SJSA1 (cell line): Measurements from ENCODE around the gene TBC1D16. TPM values are rescaled to one million over a fixed set of nuclear protein-coding genes. Genes with fewer than 3 reads are reported as not detected.
A peak's percentile ranks its signal among the peaks of the same experiment; 100 is the strongest.

Experiments used
- DNase-seq, 2 experiments: peaks; one replicate each; pipeline ENCODE4 v3.0.0-alpha.2; 2015 to 2020; ENCODE audit warnings: low spot score in 2 of 2, low read depth in 1 of 2
- H3K27ac ChIP-seq: fragments of 250-450 bp; sonication (Bioruptor Pico); 2 replicates; pipeline ENCODE4 v1.5.1; 2020; ENCODE audit warnings: mild to moderate bottlenecking, moderate library complexity
- H3K27me3 ChIP-seq: fragments of 250-450 bp; sonication (Bioruptor Pico); replicated peaks from 2 replicates; pipeline ENCODE4 v1.5.1; 2020; ENCODE audit warnings: mild to moderate bottlenecking, moderate library complexity
- H3K36me3 ChIP-seq: fragments of 250-450 bp; sonication (Bioruptor Pico); 2 replicates; pipeline ENCODE4 v1.5.1; 2020; ENCODE audit warnings: mild to moderate bottlenecking
- H3K4me1 ChIP-seq: fragments of 250-450 bp; sonication (Bioruptor Pico); replicated peaks from 2 replicates; pipeline ENCODE4 v1.6.1; 2021; ENCODE audit warnings: mild to moderate bottlenecking
- H3K4me3 ChIP-seq: fragments of 250-450 bp; sonication (Bioruptor Pico); 2 replicates; pipeline ENCODE4 v1.5.1; 2020; ENCODE audit warnings: mild to moderate bottlenecking
- H3K9me3 ChIP-seq: fragments of 250-450 bp; sonication (Bioruptor Pico); replicated peaks from 2 replicates; pipeline ENCODE4 v1.5.1; 2020; ENCODE audit warnings: mild to moderate bottlenecking
- total RNA-seq: library from RNA; depleted of rRNA; stranded (reverse); fragments of >200 nt; shearing (Covaris generic); gene quantifications from 2 replicates; pipeline ENCODE4 v1.2.3, GENCODE V29; 2014

The TBC1D16 gene
- total RNA-seq, 1 experiment from 2014 or later: 42.0 TPM

DNA sequence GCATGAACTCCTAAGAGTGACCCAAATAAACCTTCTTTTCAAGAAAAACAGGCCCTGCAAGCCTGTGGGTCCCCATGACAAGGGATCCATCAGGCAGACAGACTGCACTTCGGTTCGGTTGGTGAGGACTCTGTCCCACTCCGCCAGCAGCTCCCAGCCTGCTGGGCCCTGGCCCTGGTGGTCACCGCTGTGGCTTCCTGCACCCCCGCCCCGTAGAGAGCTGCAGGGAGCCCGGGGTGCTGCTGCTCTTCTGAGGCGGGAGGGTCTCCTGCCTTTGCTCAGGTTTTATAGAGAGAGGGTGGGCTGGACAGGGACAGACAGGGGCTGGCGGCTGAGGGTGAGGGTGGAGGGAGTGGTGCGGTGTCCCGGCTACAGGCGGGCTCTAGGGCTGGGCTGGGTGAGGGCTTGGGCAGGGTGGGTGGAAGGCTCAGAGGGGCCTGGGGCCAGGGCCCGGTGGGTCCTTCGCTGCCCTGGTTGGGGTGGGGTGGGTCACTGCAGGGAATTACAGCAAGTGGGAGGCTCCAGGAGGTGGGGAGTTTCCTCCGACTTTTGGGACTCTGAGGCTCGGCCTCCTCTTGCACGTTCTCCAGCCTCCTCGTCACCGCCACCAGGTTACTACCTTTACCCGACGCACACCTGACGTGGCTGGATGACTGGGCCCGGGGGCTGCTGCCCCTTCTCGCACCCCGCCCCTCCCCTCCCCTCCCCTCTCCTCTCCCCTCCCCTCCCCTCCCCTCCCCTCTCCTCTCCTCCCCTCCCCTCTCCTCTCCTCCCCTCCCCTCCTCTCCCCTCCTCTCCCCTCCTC is 106.2 kb downstream of the TBC1D16 start:
- H3K27me3 ChIP-seq: peaks cover 17% of the 10 kb centered on the region
- H3K4me3 ChIP-seq: peak overlapping the region; percentile 34; the same call in 1 of the 2 replicates
- H3K27ac ChIP-seq: no peak overlapping the region
- peaks cover 33% of the 10 kb centered on the region for H3K4me1 ChIP-seq
- H3K36me3 ChIP-seq: no peaks in the 10 kb centered on the region
- no peak for DNase-seq
- H3K9me3 ChIP-seq: no peaks in the 10 kb centered on the region

DNA sequence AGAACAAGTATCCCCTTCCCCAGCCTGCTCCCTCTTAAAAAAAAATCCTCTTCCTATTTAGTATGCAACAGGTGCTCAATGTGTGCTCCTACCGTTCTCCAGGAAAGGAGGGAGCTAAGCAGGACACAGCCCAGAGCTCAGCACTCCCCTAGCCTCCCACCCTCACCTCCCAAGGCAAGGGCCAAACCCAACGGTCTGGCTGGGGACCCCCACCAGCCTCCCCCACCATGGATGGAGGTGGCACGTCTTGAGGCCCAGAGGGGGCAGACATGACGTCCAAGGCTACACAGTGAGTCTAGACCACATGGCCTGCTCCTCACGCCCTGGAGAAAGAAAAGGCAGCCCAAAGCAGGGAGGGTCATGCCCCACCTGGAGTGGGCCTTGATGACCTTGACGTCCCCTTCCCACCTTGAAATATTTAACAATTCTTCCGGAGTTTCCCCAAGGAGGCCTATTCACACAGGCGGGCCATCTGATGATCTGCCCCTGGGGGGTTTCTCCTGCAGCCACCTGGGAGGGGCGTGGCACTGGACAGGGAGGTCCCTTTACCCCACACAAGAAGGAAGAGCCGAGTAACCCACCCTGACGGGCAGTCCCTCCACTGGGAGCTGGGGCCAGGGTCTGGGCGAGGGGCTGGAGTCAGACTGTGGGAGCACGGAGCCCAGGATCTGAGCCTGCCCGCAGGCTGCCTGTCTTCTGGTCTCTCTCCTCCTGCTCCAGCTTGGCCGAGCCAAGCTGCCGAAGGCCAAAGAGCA is 107.0 kb downstream of the TBC1D16 start:
- Histone ChIP-seq H3K27ac (no peak overlapping the region), H3K36me3 (no peaks in the 10 kb centered on the region), H3K27me3 (peaks cover 17% of the 10 kb centered on the region), H3K9me3 (no peaks in the 10 kb centered on the region), H3K4me3 (no peak overlapping the region), H3K4me1 (peaks cover 26% of the 10 kb centered on the region)
- no peak for DNase-seq

DNA sequence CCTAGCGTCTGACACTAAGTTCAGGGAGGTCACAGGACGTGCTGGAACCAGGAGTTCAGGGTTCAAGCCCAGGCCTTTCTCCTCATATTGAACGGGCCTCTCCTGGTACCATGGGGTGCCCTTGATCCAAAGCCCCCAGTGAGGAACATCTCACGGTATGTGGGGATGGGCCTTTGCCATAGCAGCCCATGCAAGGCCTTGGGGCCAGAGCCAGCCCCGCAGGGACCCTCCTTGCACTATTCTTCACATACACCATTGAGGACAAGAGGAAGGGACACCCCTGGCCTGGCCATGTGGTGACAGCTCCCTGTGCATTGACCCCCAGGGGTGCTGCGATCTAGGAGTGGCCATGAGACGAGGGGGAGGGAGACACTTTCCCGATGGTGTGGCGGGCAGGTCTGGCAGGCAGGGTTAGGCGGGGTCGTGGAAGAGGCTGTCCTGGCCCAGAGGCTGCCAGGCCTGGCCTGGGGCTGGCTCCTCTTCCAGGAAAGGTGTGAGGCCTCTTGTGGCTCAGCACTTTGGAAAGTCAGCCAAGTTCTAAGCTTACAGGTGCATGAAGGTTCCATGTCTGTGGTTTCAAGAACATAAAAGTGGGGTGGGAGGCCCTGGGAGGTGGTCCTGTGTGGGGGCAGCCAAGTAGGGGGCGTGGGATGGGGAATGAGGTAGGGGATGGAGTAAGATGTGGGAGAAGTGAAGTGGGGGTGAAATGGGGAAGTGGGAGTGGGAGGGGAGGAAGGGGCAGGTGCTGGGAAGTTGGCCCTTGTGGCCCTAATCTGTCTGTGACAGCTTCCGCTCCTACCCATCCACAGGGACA is 107.8 kb downstream of the TBC1D16 start:
- Histone ChIP-seq H3K4me3 (no peak overlapping the region), H3K36me3 (no peaks in the 10 kb centered on the region), H3K27me3 (peaks cover 17% of the 10 kb centered on the region), H3K9me3 (no peaks in the 10 kb centered on the region), H3K27ac (no peak overlapping the region), H3K4me1 (peaks cover 19% of the 10 kb centered on the region)
- DNase-seq: no peak

DNA sequence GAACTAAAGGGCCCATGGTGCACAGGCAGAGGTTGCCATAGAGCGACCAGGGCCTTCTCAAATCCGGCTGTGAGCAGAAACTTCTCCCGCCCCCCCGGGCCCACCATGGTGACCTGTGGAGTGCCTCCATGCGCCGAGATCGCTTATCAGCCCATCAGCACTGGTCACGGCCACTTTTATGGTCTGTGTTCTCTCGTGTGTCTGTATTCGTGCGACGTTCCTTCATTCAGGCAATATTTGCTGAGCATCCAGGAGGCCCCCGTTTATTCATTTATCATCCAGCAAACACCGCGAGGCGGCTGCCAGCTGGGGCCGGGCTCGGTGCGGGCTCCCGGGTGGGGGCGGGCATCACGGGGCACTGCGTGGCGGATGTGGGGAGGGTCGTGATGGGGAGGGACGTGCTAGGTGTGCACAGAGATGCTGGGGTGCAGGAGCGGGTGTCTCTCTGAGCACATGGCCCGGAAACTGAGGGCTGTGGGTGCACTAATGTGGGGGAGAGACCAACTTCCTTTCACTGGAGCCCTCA is 108.5 kb downstream of the TBC1D16 start:
- Histone ChIP-seq H3K4me1 (peaks cover 19% of the 10 kb centered on the region), H3K9me3 (no peaks in the 10 kb centered on the region), H3K4me3 (no peak overlapping the region), H3K27me3 (peaks cover 17% of the 10 kb centered on the region), H3K27ac (no peak overlapping the region), H3K36me3 (no peaks in the 10 kb centered on the region)
- no peak for DNase-seq

DNA sequence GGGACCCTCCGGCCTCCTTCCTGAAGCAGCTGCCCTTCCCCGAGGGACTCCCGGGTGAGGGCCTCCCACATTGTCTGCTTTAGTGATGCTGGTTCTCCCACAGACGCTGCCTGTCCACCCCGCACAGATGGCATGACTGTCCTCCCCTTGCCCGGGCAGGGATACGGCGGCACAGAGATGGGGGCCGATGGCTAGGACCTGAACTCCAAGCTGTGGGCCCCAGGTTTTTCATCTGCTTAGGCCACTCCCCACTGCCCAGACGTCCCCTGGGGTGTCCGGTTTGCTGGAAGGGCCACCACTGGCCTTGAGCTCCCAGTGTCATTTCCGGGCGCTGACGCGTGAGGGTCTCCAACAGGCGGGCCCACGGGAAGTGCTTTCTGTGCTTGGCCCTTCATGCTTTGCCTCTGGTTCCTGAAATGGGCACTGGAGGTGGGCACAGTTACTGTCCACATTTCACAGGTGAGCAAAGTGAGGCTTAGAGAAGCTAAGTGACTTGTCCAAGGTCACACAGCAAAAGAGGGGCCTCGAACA is 109.0 kb downstream of the TBC1D16 start:
- Histone ChIP-seq H3K4me1 (peaks cover 19% of the 10 kb centered on the region), H3K9me3 (no peaks in the 10 kb centered on the region), H3K27ac (no peak overlapping the region), H3K4me3 (no peak overlapping the region), H3K27me3 (peaks cover 17% of the 10 kb centered on the region), H3K36me3 (no peaks in the 10 kb centered on the region)
- no peak for DNase-seq

DNA sequence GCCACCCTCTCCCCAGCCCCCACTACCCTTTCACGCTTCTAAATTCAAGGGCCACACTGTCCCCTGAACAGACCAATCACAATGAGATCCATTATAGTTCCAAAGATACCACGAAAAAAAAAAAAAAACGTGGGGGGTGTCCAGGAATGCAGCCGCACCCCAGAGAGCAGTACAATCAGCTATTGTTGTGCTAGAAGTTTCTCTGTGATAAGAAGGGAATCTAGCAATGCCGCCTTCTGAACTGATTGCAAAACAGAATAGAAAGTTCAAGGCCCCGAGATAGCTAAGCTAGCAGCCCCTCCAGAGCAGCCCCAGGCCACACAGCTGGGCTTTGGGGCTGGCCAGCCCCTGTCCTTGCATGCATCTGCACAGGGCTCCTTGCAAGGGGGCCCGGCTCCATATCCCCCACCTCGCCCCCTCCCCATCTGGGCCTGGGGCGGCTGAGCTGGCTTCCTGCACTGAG is 109.5 kb downstream of the TBC1D16 start:
- DNase-seq: no peak
- H3K27me3 ChIP-seq: peaks cover 17% of the 10 kb centered on the region
- peaks cover 14% of the 10 kb centered on the region for H3K4me1 ChIP-seq
- H3K9me3 ChIP-seq: no peaks in the 10 kb centered on the region
- no peak overlapping the region for H3K27ac ChIP-seq
- H3K4me3 ChIP-seq: no peak overlapping the region
- H3K36me3 ChIP-seq: no peaks in the 10 kb centered on the region

DNA sequence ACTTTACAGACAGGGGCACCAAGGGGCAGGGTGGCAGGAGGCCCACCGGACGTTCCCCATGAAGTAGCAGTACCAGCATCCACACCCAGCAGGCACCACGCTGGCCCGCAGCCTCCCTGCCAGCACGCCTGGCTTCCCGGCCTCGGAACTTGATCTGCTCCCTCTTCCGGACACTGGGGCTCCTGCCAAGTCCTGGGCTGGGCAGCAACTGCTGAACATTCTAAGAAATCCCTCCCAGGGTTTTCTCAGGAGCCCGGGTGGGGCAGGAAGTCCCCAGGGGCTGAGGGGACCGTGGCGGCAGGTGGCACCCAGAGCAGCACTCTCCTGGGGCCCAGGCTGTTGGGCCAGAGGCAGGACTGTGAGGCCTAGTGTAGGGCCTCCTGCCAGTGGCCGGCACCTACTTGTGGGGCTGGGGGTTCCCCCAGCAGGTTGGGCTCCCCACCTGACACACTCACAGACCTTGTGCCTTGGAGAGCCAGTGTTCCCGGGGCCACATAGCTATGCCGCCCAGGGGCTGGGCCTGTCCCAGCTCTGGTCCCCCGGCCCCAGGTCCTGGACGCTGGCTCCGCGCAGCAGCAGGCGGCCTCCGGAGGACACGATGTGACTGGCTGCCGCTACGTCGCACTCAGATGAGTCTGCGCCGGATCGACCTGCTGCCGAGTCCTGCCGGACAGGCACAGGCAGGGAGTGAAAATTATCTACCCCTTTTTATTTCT is 110.3 kb downstream of the TBC1D16 start:
- Histone ChIP-seq H3K27ac (no peak overlapping the region), H3K9me3 (no peaks in the 10 kb centered on the region), H3K27me3 (peaks cover 12% of the 10 kb centered on the region), H3K36me3 (no peaks in the 10 kb centered on the region), H3K4me1 (peaks cover 7% of the 10 kb centered on the region), H3K4me3 (no peak overlapping the region)
- DNase-seq: no peak

DNA sequence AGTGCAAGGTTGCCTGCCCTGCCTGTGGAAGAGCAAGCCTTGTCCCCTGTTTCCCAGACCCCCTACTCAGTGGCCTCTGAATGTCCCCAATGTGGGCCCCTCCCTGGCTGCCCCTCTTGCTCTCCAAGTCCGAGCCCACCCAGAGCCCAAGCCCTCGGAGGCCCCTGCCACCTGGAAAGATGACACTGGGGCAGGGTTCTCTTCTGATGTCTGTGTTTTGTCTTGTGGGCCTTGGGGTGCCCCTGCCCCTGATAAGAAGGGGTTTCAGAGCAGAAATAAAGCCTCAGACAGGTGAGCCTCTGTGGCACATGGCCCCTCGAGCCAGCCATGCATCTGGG is 111.1 kb downstream of the TBC1D16 start:
- Histone ChIP-seq H3K36me3 (no peaks in the 10 kb centered on the region), H3K4me3 (no peak overlapping the region), H3K27me3 (peaks cover 7% of the 10 kb centered on the region; the same call in 1 of the 2 replicates), H3K9me3 (no peaks in the 10 kb centered on the region), H3K4me1 (0 out of 2 replicates have a peak, but pooled peaks cover 3% of the 10 kb centered on the region), H3K27ac (no peak overlapping the region)
- no peak for DNase-seq

DNA sequence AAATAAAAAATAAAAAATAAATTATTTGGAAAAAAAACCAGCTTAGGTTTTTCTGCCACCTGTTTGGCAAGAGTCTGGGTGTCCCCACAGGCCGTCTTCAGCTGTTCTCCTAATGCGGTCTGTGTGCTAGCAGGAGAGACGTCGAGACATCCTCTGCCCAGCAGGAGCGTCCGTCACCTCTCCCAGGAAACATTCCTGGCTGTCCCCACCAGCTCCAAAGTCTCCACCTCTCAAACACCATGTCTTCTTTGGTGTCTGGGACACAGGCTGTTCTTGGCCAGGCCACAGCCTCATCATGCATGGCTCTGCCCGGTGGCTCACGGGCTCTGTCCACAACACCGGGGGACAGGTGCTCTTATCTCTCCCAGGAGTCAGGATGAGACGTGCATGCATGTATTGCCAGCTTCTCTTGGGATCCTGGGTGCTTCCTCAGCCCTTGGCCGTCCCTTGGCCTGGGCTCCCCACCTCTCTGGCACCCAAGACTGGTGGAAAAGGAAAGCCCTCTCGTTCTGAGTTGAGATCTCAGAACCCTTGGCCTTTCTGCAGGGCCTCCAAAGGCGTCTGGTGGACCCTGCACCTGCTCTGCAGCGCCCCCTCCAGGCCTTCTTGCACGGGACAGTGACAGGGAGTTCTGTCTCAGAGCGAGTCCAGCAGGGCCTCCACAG is 111.6 kb downstream of the TBC1D16 start:
- peak in 1 of 2 experiments; percentile 39 for DNase-seq
- Histone ChIP-seq H3K27me3 (peaks cover 3% of the 10 kb centered on the region; the same call in 1 of the 2 replicates), H3K9me3 (no peaks in the 10 kb centered on the region), H3K36me3 (no peaks in the 10 kb centered on the region), H3K4me3 (no peak overlapping the region), H3K4me1 (0 out of 2 replicates have a peak, but pooled peaks cover 3% of the 10 kb centered on the region), H3K27ac (no peak overlapping the region)

DNA sequence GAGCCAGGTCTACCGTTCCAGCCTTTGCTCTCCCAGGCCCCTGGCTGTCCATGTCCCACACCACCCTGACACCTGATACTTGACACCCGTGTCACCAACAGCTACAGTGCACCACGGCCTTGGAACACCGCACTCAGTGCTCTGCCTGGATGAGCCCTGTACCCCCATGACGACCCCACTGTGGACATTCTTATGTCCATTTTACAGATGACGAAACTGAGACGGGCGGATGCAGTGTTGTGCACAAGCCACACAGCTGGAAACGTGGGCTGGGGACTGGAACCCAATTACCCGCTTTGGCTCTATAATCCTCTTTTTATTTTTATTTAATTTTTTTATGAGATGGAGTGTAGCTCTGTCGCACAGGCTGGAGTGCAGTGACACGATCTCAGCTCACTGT is 112.9 kb downstream of the TBC1D16 start:
- H3K27me3 ChIP-seq: no peaks in the 10 kb centered on the region
- H3K36me3 ChIP-seq: no peaks in the 10 kb centered on the region
- no peak for DNase-seq
- H3K27ac ChIP-seq: no peak overlapping the region
- H3K4me3 ChIP-seq: no peak overlapping the region
- H3K9me3 ChIP-seq: no peaks in the 10 kb centered on the region
- 0 out of 2 replicates have a peak, but pooled peaks cover 3% of the 10 kb centered on the region for H3K4me1 ChIP-seq

DNA sequence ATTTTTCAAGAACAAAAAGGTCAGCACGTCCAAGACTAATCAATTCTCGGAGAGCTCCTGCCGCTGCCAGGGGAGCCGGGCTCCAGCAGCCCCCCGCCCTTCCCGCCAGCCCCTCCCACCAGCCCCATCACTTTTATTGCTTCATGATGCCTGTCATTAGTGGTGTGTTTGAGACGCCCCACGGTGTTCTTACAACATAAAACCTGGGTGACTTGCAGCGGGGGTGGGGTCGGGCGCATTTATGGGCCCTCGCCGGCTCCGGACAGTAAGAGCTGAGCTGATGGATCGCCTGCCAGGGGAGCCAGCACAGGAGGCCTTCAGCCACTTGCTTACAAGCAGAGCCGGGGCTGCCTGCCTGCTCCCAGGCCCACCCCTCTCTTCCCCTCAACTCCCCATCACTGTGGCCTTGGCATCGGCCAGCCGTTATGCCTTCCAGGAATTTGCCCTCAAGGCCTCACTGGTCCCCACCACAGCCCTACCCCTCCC is 113.5 kb downstream of the TBC1D16 start:
- 0 out of 2 replicates have a peak, but pooled peaks cover 3% of the 10 kb centered on the region for H3K4me1 ChIP-seq
- no peak for DNase-seq
- H3K27ac ChIP-seq: no peak overlapping the region
- no peaks in the 10 kb centered on the region for H3K9me3 ChIP-seq
- H3K36me3 ChIP-seq: no peaks in the 10 kb centered on the region
- H3K4me3 ChIP-seq: no peak overlapping the region
- H3K27me3 ChIP-seq: no peaks in the 10 kb centered on the region

DNA sequence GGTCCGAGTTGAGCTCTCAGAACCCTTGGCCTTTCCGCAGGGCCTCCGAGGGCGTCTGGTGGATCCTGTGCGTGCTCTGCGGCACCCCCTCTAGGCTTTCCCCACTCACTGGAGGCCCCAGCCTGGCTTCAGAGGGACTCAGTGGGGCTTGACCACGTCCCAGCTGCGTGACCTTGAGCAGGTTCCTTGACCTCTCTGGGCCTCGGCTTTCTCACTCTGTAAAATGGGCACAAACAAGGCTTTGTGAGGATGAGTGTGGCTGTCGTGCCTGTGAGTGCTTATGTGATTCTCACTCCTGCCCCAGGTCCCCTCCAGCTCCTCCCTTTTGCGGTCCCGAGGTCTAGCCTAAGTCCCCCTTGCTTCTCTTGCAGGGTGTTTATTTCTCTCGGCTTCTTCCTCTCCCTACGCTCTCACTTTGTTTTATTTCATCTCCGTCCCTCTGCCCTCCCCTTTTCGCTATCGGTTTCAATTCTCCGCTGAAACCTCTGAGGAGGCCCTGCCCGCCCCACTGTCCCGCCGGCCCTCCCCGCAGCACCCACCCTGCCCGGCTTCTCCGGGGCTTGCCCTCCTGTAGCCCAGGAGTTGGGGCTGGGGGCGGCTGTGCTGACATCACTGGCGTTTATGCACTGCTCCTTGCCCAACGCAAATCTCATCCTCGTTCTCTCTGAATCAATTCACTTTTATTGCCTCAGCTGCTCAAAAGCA is 114.1 kb downstream of the TBC1D16 start:
- H3K4me3 ChIP-seq: no peak overlapping the region

More for the DNA sequence above, 114.1 kb downstream of the TBC1D16 start:
- Histone ChIP-seq H3K9me3 (no peaks in the 10 kb centered on the region), H3K36me3 (no peaks in the 10 kb centered on the region), H3K27ac (no peak overlapping the region), H3K27me3 (no peaks in the 10 kb centered on the region), H3K4me1 (0 out of 2 replicates have a peak, but pooled peaks cover 3% of the 10 kb centered on the region)
- DNase-seq: no peak
